DOHH2 (cell line): ENCODE measurements around the gene ALDH1L1.

Source experiments
- H3F3A ChIP-seq: fragments of 200-600 bp; sonication (generic), shearing (Covaris generic); 2 replicates; pipeline ENCODE4 v1.6.0; 2016; ENCODE audit warnings: antibody characterized with exemption, mild to moderate bottlenecking; ENCODE audit not compliant: control insufficient read depth, insufficient read depth
- H3K27ac ChIP-seq: fragments of 200-600 bp; sonication (generic); 2 replicates; pipeline ENCODE4 v1.5.1; 2014; ENCODE audit warnings: low read depth, mild to moderate bottlenecking, low read length, moderate library complexity
- H3K27me3 ChIP-seq: fragments of 200-600 bp; sonication (generic); 2 replicates; pipeline ENCODE4 v1.6.1; 2014; ENCODE audit warnings: mild to moderate bottlenecking, low read length, mixed read lengths; ENCODE audit not compliant: control insufficient read depth
- H3K36me3 ChIP-seq: fragments of 200-600 bp; sonication (generic); 2 replicates; pipeline ENCODE4 v1.6.1; 2014; ENCODE audit warnings: mild to moderate bottlenecking, low read length, moderate library complexity, mixed read lengths; ENCODE audit not compliant: control insufficient read depth
- H3K4me1 ChIP-seq: fragments of 200-600 bp; sonication (generic); 2 replicates; pipeline ENCODE4 v1.6.1; 2014; ENCODE audit warnings: mild to moderate bottlenecking, low read length, mixed read lengths; ENCODE audit not compliant: control insufficient read depth
- H3K4me2 ChIP-seq: fragments of 200-600 bp; sonication (generic); 2 replicates; pipeline ENCODE4 v1.6.0; 2014; ENCODE audit warnings: mild to moderate bottlenecking, low read length, moderate library complexity
- H3K4me3 ChIP-seq: fragments of 200-600 bp; sonication (generic); 2 replicates; pipeline ENCODE4 v1.5.1; 2014; ENCODE audit warnings: mild to moderate bottlenecking, low read length, mixed read lengths
- H3K79me2 ChIP-seq: fragments of 200-600 bp; sonication (generic); 2 replicates; pipeline ENCODE4 v1.6.1; 2014; ENCODE audit warnings: mild to moderate bottlenecking, low read length, mixed read lengths; ENCODE audit not compliant: control insufficient read depth
- H3K9me2 ChIP-seq: fragments of 200-600 bp; sonication (generic); replicated peaks from 2 replicates; pipeline ENCODE4 v1.6.1; 2014; ENCODE audit warnings: mild to moderate bottlenecking, low read length, mixed read lengths; ENCODE audit not compliant: control insufficient read depth
- H3K9me3 ChIP-seq: fragments of 200-600 bp; sonication (generic); 2 replicates; pipeline ENCODE4 v1.6.1; 2014; ENCODE audit warnings: antibody characterized with exemption, low read length, mixed read lengths; ENCODE audit not compliant: control insufficient read depth, insufficient read depth
- H4K20me1 ChIP-seq: fragments of 200-600 bp; sonication (generic); 2 replicates; pipeline ENCODE4 v1.6.0; 2014; ENCODE audit warnings: low read depth, mild to moderate bottlenecking, antibody characterized with exemption, low read length, moderate library complexity; ENCODE audit not compliant: control insufficient read depth, insufficient read depth
- EZH2phosphoT487 ChIP-seq: fragments of 200-600 bp; sonication (generic); IDR thresholded peaks from 2 replicates; pipeline ENCODE4 v1.6.1; 2017; ENCODE audit warnings: borderline replicate concordance, mild to moderate bottlenecking, antibody characterized with exemption, low read length, moderate library complexity, mixed read lengths
- TF ChIP-seq, protein P1 (sequence below): fragments of 200-600 bp; sonication (generic); IDR thresholded peaks from one replicate; pipeline ENCODE4 v1.5.1; 2014; ENCODE audit warnings: antibody characterized with exemption, mild to moderate bottlenecking, low read depth, low read length; ENCODE audit not compliant: poor library complexity, severe bottlenecking

Gene ALDH1L1

GRCh38 chr3:126121632-126122031 lies 58.8 kb downstream of the ALDH1L1 start:
- H3K4me3 ChIP-seq, result no peak overlapping the region
- TF ChIP-seq, protein P1, sequence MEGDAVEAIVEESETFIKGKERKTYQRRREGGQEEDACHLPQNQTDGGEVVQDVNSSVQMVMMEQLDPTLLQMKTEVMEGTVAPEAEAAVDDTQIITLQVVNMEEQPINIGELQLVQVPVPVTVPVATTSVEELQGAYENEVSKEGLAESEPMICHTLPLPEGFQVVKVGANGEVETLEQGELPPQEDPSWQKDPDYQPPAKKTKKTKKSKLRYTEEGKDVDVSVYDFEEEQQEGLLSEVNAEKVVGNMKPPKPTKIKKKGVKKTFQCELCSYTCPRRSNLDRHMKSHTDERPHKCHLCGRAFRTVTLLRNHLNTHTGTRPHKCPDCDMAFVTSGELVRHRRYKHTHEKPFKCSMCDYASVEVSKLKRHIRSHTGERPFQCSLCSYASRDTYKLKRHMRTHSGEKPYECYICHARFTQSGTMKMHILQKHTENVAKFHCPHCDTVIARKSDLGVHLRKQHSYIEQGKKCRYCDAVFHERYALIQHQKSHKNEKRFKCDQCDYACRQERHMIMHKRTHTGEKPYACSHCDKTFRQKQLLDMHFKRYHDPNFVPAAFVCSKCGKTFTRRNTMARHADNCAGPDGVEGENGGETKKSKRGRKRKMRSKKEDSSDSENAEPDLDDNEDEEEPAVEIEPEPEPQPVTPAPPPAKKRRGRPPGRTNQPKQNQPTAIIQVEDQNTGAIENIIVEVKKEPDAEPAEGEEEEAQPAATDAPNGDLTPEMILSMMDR, result no peak
- TF ChIP-seq EZH2phosphoT487, result no peak

DNA sequence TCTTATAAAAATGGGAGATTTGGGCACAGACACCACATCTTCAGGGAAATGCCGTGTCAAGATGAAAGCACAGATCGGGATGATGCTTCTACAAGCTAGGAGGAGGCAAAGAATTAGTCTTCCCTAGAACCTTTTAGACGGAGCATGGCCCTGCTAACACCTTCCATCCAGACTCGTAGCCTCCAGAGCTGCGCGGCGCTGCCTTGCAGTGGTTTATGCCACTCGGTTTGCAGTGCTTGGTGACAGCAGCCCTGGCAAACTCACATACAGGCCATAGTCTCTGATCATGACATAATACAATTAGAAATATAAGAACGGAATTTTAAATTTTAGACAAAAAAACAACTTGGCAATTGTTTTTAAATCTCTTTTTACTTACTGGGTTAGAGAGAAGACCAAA lies 59.3 kb downstream of the ALDH1L1 start:
- Histone ChIP-seq H3K9me2 (no peaks in the 10 kb centered on the region), H3K9me3 (no peaks in the 10 kb centered on the region), H3K27me3 (peaks cover 4% of the 10 kb centered on the region; the same call in 1 of the 2 replicates), H4K20me1 (no peaks in the 10 kb centered on the region), H3K36me3 (no peaks in the 10 kb centered on the region), H3K27ac (no peak overlapping the region), H3K4me2 (no peak overlapping the region), H3K4me3 (no peak overlapping the region), H3K4me1 (no peaks in the 10 kb centered on the region), H3K79me2 (no peaks in the 10 kb centered on the region), H3F3A (no peaks in the 10 kb centered on the region)
- no peak for TF ChIP-seq EZH2phosphoT487
- TF ChIP-seq, protein P1, result no peak

More at GRCh38 chr3:126121632-126122031, 58.8 kb downstream of the ALDH1L1 start:
- Histone ChIP-seq H3F3A (no peaks in the 10 kb centered on the region), H3K9me2 (no peaks in the 10 kb centered on the region), H3K4me1 (no peaks in the 10 kb centered on the region), H3K36me3 (no peaks in the 10 kb centered on the region), H4K20me1 (no peaks in the 10 kb centered on the region), H3K27me3 (peaks cover 4% of the 10 kb centered on the region; the same call in 1 of the 2 replicates), H3K27ac (no peak overlapping the region), H3K4me2 (no peak overlapping the region), H3K9me3 (no peaks in the 10 kb centered on the region), H3K79me2 (no peaks in the 10 kb centered on the region)

DNA sequence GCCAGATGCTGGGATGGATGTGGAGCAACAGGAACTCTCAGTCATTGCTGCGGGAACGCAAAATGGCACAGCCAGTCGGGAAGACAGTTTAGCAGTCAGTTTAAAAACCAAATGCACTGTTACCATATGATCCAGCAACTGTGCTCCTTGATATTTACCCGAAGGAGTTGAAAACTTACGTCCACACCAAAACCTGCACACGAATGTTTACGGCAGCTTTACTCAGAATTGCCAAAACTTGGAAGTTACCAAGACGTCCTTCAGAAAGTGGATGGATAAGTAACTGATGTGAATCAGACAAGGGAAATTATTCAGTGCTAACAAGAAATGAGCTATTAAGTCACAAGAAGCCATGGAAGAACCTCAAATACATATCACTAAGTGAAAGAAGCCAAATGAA lies 60.4 kb downstream of the ALDH1L1 start:
- Histone ChIP-seq H3K79me2 (no peaks in the 10 kb centered on the region), H3F3A (no peaks in the 10 kb centered on the region), H3K4me1 (no peaks in the 10 kb centered on the region), H3K36me3 (no peaks in the 10 kb centered on the region), H3K9me3 (no peaks in the 10 kb centered on the region), H4K20me1 (no peaks in the 10 kb centered on the region), H3K9me2 (no peaks in the 10 kb centered on the region), H3K27ac (no peak overlapping the region), H3K4me2 (no peak overlapping the region), H3K4me3 (no peak overlapping the region), H3K27me3 (peaks cover 4% of the 10 kb centered on the region; the same call in 1 of the 2 replicates)
- TF ChIP-seq, protein P1, result no peak
- no peak for TF ChIP-seq EZH2phosphoT487
